Right hindlimb (tissue), 1 donor: ENCODE measurements around the gene MMP17.
"Not testable (repeated sequence)": the region's sequence is repeated elsewhere in the genome, so short reads cannot be mapped to it uniquely, and the experiment has no call there.

Source experiments
- DNase-seq: peaks from one replicate; pipeline ENCODE4 v3.0.0-alpha.2; 2018

MMP17 gene

DNA sequence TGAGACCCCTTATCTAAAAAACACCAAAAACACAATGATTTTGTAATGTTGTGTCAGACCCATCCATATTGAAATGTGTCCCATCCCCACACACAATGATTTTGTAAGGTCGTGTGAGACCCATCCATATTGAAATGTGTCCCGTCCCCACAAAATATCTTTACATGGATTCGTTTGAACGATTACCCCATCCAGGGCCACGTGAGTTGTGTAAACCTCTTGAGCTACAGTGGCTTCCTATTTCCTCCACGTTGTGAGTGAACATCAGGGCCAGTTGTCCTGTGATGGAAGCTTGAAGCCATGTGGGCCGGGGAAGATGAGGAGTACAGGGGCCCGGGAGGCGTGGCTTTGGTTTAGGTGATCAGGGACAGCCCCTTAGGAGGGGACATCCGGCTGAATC lies 39.3 kb downstream of the MMP17 start:
- DNase-seq = no peak

DNA sequence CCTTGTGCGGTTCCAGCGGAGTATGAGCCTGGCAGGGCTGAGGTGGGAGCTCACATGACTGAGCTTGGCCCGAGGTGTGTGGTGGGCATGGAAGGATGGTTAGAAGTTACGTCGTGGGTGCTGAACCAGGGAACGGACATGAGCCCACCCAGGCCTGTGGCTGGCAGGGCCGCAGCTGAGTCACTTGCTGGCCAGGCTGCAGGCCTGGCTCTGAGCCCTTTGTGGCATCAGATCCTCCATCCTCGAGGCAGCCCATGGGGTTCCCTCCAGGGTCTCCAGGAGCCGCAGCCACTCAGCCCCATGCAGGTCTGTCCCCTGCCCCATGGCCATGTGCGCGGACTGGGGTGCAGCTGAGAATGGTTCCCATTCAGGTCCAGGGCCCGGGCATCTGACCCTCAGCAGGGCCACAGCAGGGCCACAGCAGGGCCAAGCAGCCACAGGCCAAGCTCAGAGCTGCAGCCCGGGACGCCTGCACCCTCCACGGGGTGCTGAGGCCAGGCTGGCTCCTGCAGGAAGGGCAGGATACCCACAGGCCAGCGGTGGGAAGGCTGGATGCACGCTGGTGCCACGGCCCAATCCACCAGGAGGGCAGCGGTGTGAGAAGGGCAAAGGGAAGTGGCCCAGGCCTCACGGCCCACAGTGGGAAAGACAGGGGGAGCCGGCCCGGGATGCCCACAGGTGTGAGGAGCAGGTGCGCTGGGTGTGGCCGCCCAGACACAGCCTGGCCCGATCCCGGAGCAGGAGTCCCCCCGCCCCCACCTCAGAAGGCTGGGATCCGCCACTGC lies 39.9 kb downstream of the MMP17 start:
- DNase-seq = no peak

DNA sequence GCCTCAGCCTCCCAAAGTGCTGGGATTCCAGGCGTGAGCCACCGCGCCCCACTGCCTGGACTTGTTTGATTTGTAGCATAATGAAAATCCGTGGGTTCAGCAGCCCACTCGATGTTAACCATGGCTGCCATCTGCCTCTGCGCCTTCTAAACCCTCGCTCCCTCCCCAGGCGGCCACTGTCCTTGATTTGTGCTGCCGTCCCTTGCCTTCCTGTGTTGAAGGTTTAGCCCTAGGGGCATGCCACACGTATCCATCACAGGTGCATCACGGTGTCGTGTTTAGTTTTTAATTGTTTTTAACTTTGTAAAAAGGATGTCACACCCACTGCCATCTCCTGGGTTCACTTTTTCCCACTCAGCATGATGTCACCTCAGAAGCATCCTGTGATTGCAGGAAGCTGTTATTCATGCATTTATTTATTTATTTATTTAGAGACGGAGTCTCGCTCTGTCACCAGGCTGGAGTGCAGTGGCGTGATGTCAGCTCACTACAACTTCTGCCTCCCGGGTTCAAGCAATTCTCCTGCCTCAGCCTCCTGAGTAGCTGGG lies 41.8 kb downstream of the MMP17 start:
- peak; percentile 18 for DNase-seq

DNA sequence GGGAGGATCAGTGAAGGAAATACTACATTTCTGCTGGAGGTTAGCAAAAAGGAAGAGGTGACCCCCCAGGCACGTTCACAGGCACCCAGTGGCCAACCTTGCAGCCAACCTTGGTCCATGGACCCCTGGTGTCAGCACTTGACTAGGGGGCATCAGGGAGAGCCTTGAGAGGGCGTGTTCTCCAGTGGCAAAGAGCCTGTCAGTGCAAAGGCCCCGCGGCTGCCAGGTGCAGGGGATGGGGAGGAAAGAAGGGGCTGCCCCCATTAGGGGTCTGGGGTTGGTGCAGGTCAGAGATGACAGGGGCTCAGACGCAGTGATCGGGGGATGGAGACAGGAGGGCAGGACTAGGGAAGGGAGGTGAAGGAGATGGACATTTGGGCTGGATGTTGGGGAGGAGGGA lies 43.5 kb downstream of the MMP17 start:
- DNase-seq = no peak

DNA sequence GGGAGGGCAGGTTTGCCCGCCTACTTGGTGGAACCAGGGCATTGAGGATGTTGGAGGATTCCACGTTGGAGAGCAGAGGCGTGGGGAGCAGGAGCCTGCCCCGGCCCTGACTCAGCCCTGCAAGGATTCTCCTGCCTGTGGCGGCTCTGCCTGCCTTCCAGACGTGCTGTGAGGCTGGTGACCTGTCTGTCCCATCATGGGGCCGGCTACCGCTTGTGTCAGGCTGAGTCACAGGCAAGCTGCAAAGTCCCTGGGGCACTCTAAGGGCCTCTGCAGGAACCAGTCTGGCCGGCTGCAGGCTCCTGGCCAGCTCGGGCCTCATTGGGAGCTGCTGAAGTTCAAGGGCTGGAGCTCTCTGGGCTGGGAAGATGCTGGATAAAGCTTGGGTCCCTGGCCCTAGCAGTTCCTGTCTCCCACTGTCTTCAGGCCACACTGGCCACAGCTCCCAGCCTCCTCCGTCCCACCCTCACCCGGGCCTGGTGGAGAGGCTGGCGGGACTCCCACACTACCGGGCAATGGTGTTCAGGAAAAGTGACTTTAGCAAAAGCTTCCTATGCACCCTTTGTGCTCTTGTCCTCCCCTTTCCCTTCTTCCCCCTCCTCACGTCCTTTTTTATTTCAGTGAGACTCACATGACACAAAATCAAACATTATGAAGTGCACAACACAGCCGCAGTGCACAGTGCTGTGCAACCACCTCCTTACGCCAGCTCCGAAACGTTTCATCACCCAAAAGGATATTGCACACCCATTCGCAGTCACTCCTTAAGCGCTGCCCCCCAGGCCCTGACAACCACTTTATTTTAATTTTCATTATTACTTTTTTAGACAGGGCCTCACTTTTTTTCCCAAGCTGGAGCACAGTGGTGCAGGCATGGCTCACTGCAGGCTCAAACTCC lies 44.2 kb downstream of the MMP17 start:
- peak; percentile 21 for DNase-seq

DNA sequence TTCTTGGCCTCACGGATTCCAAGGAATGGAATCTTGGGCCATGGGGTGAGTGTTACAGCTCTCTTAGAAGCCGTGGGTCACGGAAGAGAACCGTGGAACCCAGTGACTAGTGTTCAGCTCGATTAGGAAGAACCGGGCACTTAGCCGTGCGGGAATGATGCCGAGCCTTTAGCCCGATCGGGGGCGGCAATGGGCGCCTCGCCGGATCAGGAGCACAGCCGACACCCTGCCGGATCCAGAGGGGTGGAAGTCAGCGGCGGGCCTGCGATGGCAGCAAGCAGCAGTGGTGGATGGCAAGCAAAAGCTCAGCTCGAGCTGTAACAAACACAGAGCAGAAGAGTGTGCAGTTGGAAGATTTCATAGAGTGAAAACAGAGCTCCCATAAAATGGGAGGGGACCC lies 45.1 kb downstream of the MMP17 start:
- no peak for DNase-seq

DNA sequence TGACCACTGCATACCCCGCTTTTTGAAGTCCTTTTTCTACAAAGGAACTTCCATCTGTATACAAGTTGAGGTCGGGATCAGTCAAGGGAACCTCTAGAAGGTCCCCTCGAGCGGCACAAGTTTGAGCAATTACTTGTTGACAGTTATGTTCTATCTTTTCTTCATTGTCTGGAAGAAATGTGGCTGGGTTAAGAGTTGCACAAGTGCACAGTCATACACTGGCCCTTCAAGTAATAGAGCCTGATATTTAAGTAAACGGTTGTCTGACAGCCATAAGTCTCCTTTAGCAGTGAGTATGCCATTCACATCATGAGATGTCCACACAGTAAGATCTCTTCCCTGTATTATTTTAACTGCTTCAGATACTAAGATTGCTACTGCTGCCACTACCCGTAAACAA lies 46.8 kb downstream of the MMP17 start:
- not testable (repeated sequence) for DNase-seq

DNA sequence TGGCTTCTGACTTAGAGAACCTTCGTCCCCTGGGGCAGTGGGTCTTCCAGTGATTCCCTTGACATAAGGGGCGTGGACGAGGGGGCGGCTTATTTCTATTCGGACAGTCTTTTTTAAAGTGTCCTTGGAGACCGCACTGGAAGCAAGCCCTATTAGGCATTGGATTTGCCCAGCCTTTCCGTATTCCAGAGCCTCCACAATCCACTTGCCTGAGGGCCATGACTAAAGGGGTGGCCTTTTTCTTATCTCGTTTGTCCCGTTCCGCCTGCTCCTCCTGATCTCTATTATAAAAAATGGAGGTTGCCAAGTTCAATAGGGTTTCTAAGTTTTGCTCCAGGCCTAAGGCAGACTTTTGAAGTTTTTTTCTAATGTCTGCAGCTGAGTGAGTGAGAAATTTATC lies 49.0 kb downstream of the MMP17 start:
- DNase-seq = not testable (repeated sequence)

DNA sequence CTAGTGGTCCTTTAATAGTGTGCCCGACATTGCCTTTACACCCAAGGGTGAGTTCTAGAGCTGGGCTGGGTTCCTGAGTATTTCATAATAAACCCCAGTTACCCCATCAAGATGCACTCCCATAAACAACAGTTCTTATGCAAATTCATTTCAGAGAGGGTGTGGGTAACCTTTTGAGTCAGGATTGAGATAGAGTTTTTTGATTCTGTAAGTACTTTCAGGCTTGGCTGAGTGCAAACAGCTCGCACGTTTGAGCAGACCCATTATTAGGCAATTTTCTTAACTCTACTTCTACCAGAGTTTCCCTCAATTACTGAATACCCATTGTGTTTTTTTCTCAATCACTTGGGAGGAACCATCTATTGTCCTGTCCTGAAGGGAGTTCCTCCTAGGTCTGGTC lies 50.2 kb downstream of the MMP17 start:
- not testable (repeated sequence) for DNase-seq

DNA sequence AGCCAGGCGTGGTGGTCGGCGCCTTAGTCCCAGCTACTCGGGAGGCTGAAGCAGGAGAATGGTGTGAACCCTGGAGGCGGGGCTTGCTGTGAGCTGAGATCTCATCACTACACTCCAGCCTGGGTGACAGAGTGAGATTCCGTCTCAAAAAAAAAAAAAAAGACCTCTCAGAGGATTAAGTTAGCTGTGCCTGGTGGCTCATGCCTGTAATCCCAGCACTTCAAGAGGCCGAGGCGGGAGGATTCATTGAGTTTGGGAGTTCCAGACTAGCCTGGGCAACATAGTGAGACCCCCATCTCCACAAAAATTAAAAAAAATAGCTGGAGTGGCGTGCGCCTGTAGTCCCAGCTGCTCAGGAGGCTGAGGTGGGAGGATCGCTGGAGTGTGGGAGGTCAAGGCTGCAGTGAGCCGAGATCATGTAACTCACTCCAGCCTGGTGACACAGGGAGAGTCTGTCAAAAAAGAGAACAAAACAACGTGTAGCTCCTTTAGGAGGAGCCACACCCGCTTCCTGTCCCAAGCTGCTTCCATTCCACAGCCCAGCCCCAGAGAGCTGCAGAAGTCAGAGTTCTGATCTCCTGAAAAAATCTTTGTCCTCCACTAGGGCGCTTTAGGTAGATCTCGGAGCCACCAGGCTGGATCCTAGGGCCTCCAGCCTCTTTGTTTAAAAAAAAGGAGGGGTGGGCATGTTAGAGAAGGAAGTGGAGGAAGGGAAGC lies 54.8 kb downstream of the MMP17 start:
- no peak for DNase-seq

DNA sequence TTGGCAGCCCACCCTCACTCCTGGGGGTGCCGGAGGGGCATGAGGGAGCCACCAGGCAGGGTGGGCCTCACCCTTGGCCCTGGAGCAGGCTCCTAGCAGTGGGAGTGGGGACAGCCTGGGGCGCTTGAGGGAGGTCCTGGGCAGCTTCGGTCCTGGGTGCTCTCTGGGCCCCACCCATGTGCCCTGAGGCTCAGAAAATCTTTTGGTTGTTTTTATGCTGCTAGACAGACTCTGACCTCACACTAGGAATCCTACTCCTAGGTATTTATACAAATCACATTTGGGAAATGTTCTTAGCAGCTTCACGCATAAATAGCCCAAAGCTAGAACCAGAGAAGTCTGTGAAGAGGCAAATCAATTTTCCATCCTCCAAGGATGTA lies 55.3 kb downstream of the MMP17 start:
- no peak for DNase-seq

DNA sequence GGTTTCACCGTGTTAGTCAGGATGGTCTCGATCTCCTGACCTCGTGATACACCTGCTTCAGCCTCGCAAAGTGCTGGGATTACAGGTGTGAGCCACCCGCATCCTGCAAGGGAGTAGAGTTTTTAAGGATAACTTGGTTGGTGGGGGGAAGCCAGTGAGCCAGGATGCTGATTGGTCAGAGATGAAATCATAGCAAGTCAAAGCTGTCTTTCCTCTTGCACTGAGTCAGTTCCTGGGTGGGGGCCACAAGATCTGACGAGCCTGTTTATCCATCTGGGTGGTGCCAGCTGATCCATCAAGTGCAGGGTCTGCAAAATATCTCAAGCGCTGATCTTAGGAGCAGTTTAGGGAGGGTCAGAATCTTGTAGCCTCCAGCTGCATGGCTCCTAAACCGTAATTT lies 56.9 kb downstream of the MMP17 start:
- not testable (repeated sequence) for DNase-seq

DNA sequence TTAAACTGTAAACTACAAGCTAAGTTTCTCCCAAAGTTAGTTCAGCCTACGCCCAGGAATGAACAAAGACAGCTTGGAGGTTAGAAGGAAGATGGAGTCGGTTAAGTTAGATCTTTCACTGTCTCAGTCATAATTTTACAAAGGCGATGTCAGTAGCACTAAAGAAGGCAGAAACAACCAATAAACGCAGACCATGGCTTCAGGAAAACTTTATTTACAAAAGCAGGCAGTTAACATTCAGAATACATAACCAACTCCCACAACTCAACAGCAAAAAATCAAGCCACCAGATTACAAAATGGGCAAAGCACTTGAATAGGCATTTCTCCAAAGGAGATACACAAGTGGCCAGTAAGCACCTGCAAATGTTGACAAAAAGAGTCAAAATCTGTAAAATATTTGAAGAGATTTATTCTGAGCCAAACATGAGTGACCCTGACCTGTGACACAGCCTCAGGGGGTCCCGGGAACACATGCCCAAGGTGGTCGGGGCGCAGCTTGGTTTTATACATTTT lies 57.4 kb downstream of the MMP17 start:
- no peak for DNase-seq

DNA sequence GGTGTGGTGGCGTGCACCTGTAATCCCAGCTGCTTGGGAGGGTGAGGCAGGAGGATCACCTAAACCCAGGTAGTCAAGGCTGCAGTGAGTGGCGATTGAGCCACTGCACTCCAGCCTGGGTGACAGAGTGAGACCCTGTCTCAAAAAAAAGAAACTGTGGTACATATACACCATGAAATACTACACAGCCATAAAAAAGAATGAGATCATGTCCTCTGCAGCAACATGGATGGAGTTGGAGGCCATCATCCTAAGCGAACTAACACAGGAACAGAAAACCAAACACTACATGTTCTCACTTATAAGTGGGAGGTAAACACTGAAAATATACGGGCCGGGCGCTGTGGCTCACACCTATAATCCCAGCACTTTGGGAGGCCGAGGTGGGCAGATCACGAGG lies 63.5 kb downstream of the MMP17 start:
- not testable (repeated sequence) for DNase-seq

DNA sequence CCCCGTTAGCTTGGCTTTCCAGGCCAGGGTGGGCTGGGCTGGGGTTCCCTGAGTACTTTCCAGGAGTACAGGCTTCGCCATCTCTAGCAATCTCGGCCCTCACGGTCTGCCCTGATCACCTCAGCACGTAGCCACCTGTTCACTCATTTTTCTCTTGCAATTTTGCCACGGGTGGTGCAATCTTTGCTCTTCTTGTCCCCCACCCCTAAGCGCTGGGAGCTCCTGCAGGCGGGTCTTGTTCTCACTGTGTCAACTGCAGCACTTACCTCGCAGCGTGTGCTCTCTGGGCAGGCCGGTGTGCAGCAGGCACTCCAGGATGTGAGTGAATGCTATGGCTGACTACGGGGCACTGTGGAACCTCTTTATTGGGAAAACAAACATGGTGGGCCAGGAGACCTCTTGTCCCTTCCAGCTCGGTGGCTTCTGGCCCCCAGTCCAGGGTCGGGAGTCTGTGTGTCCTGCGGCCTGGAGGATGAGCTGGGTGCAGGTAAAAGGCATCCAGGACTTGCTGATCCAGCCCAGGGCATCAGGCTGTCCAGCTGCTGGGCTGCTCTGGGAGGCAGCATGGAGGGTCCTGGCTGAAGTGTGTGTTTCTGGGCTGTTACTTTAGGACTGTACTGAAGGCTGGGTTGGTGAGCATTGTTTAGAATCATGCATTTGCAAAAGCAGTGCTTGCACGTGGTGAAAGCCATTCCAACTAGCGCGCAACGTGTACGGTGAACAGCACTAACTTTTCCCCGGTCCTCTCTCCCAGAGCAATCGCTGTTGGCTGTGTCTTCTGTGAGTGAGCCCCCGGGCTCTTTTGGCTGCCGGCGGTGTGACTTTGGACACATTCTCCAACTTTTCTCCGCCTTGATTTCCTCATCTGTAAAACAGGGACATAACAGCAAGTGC lies 64.8 kb downstream of the MMP17 start:
- DNase-seq = no peak

DNA sequence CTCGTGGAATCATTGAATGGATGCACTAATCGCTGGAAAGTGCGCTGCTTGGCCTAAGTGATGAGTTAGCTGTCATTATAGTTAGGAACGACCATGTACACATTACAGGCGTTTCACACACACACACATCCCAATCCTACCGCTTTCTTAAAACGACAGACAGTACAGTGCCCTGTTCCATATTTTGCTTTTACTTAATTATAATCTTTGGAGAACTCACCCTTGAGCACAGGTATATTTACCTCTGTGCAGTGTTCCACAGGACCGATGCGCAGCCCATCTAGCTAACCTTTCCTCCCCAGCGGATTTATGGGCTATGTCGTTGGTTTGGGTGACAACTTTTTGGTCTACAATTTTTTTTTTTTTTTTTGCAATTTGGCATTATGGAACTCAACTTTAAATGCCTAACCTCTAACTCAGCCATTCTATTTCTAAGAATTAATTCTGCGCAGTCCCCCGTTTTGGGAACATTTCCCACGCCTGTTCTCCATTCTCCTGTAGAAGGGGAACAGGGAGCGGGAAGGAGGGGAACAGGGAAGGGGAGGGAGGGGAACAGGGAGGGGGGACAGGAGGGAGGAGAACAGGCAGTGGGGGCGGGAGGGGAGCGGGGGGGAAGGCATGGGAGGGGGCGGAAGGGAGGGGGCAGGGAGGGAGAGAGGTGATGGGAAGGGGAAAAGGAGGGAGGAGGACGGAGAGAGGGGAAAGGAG lies 65.6 kb downstream of the MMP17 start:
- DNase-seq = no peak

DNA sequence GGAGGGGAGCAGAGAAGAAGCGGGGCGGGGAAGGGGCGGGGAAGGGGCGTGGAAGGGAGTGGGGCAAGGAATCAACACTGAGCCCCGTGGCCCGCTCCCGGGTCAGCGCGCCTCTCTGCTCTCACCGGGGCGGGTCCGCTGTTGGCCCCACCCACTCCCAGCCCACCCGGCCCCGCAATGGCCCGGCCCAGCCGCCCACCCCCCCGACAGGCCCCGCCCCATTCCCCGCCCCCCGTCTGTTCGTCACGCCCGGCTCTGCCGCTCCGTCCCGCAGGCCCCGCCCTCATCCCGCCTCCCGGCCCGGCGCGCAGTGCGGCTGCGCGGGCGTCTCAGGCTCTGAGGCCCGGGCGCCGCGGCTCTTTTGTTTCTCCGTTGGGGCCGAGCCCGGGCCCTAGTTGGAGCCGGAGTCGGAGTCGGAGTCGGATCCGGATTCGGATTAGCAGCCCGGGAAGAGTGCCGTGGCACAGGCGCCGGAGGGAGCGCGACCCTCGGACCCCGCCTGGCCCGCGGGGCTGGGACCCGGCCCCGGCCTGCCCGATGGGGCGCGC lies 66.2 kb downstream of the MMP17 start, which contains the start of gene ULK1:
TSS of gene ULK1 (plus strand) at position 310 of the 548 bp plus-strand sequence. CDS start 380 bp downstream, outside the sequence.
- DNase-seq = peak; percentile 96

DNA sequence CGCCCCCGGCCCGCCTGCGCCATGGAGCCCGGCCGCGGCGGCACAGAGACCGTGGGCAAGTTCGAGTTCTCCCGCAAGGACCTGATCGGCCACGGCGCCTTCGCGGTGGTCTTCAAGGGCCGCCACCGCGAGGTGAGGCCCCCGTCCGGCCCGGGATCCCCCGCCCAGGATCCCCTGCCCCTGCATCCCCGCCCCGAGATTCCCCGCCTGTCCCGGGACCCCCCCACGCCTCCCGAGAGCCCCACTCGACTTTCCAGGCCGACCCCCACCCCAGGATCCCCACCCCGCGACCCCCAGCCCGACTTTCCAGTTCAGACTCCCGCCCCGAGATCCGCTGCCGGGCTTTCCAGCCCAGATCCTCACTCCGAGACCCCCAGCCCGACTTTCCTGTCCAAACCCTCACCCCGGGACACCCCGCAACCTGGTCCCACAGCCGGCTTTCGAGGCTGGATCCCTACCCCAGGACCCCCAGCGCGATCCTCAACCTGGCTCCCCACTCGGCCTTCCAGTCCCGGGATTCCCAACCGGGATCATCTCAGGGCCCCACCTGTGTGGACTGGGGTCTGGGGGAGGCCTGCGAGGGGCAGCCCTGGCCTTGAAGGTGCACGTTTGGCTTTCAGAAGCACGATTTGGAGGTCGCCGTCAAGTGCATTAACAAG lies 66.9 kb downstream of the MMP17 start:
- peak; percentile 34 for DNase-seq

DNA sequence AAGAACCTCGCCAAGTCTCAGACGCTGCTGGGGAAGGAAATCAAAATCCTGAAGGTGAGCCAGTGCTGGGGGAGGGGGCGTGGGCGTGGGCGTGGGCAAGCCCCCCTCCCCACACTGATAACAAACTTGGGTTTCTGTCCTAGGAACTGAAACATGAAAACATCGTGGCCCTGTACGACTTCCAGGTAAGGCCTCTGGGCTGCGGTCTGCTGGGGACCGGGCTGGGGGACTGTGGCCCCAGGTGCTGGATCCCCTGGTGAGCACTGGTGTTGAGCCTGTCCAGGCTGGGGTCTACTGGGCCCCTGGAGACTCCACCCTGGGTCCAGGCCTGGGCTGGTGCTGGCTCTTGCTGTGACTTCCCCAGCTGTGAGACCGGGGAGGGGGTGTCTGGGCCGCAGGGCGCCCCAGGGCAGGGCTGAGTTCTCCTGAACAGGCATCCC lies 67.5 kb downstream of the MMP17 start:
- no peak for DNase-seq
